PFSK-1 (cell line): Measurements from ENCODE around the gene PCSK2.

Experiments used
- FOXP2 ChIP-seq: optimal IDR thresholded peaks from 2 replicates; pipeline ENCODE3; 2011; ENCODE audit warnings: borderline replicate concordance, control low read depth, inconsistent platforms; ENCODE audit not compliant: insufficient read depth; ENCODE audit errors: extremely low read length, extremely low read depth
- POLR2AphosphoS5 ChIP-seq: IDR thresholded peaks from 2 replicates; pipeline ENCODE4 v1.6.1; 2012; ENCODE audit warnings: low read depth, mild to moderate bottlenecking, control low read depth, low read length, moderate library complexity
- SIN3A ChIP-seq: IDR thresholded peaks from 2 replicates; pipeline ENCODE4 v1.6.1; 2012; ENCODE audit warnings: mild to moderate bottlenecking, low read length, moderate library complexity, borderline replicate concordance; ENCODE audit not compliant: insufficient read depth
- TAF1 ChIP-seq: IDR thresholded peaks from 2 replicates; pipeline ENCODE4 v1.6.1; 2012; ENCODE audit warnings: low read length, control low read depth, borderline replicate concordance; ENCODE audit not compliant: insufficient read depth
- TF ChIP-seq, protein P1 (sequence below), 2 experiments: IDR thresholded peaks; 2 replicates each; pipeline versions ENCODE4 v1.6.1 to v1.8.0; 2011 to 2012; ENCODE audit warnings: low read depth in 2 of 2, low read length in 2 of 2, control low read depth in 1 of 2, inconsistent platforms in 1 of 2, mild to moderate bottlenecking in 1 of 2, moderate library complexity in 1 of 2; ENCODE audit not compliant: insufficient read depth in 1 of 2

PCSK2 gene

DNA sequence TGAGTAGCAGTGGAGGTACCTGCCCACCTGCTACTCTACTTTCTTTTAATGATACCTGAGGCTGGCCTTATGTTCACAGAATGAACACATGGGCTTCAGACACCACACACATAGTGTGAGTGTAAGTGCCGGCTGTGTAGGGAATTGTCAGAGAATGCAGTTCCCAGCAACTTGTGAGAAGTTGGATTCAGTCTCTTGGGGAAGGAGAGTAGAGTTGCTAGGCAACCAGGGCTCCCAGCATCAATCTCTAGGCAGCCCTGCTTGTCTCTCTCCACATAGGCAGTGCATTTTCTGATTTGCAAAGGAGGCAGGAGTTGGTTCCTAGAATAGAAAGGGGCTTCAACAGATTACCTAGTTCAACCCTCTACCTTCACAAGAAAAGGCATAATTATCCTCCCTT, 230.2 kb downstream of the PCSK2 start:
- TF ChIP-seq TAF1 (no peak), FOXP2 (no peak), SIN3A (no peak), POLR2AphosphoS5 (no peak)
- TF ChIP-seq, protein P1, sequence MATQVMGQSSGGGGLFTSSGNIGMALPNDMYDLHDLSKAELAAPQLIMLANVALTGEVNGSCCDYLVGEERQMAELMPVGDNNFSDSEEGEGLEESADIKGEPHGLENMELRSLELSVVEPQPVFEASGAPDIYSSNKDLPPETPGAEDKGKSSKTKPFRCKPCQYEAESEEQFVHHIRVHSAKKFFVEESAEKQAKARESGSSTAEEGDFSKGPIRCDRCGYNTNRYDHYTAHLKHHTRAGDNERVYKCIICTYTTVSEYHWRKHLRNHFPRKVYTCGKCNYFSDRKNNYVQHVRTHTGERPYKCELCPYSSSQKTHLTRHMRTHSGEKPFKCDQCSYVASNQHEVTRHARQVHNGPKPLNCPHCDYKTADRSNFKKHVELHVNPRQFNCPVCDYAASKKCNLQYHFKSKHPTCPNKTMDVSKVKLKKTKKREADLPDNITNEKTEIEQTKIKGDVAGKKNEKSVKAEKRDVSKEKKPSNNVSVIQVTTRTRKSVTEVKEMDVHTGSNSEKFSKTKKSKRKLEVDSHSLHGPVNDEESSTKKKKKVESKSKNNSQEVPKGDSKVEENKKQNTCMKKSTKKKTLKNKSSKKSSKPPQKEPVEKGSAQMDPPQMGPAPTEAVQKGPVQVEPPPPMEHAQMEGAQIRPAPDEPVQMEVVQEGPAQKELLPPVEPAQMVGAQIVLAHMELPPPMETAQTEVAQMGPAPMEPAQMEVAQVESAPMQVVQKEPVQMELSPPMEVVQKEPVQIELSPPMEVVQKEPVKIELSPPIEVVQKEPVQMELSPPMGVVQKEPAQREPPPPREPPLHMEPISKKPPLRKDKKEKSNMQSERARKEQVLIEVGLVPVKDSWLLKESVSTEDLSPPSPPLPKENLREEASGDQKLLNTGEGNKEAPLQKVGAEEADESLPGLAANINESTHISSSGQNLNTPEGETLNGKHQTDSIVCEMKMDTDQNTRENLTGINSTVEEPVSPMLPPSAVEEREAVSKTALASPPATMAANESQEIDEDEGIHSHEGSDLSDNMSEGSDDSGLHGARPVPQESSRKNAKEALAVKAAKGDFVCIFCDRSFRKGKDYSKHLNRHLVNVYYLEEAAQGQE (IDR thresholded peaks at IDR 0.05; ENCODE audit: insufficient read depth in 1 of 2, low read depth in 2 of 2, low read length in 2 of 2): no peak

DNA sequence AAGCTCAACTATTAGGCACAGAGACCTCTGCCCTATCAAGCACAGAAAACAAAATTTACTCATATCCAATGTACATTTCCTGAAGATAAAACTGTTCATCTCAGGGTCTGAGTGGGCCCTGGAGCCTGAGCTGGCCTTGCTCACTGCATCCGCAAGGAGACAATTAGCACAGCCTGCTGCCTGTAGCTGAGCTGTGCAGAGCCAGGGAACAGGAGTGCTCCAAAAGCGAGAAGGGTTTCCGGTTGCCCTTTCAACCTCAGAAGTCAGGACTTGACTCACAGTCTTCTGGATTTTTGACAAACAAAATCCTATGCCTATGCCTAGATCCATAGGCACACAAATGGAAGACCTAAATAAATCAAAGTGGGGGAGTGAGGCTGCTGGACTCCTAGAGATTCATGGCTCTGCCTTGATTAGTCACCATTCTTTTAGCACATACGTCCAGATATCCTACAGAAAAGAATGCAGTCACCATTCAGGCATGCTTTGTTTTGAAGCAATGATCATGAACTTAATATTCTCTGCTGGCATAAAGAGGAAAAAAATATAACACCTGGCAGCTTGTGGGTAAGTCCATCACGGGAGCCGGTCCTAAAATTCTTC, 230.8 kb downstream of the PCSK2 start:
- TF ChIP-seq TAF1 (no peak), POLR2AphosphoS5 (no peak), SIN3A (no peak), FOXP2 (no peak)
- TF ChIP-seq, protein P1 (IDR thresholded peaks at IDR 0.05; ENCODE audit: insufficient read depth in 1 of 2, low read depth in 2 of 2, low read length in 2 of 2): no peak

DNA sequence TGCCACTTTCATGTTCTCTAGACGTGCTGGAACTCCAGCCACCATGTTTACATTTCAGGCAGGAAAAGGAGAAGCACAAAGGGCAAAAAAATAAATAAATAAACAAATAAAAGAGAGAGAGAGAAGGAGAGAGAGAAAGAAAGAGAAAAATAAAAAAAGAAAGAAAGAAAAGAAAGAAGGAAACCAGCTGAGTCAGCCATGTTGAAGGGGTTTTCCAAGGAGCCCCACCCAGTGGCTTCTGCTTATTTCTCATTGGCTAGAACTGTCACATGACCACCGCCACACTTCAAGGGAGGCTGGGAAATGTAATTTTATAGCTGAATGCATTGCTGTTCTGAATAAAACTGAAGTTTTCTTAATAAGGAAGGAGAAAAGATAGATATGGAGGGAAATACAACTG, 233.3 kb downstream of the PCSK2 start:
- TF ChIP-seq SIN3A (no peak), TAF1 (no peak), FOXP2 (no peak), POLR2AphosphoS5 (no peak)
- TF ChIP-seq, protein P1 (IDR thresholded peaks at IDR 0.05; ENCODE audit: insufficient read depth in 1 of 2, low read depth in 2 of 2, low read length in 2 of 2): no peak

DNA sequence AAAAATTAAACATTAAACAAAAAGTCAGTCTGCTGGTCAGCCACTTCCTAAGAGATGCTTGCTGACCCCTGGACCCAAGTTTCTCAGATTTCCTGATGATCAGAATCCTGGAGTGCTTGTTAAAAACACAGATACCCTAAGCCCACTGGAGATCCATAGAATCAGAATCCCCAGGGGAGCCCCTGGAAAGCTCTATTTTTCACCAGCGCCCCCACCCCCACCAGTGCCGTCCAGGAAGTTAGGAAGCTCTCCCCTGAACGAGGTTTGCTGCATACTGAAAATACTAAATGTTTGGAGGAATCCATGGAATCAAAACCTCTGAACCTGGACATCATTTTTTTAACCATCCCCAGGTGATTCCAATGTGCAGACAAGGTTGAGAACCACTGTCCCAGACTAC, 235.1 kb downstream of the PCSK2 start:
- no peak for TF ChIP-seq POLR2AphosphoS5
- no peak for TF ChIP-seq SIN3A
- no peak for TF ChIP-seq TAF1
- TF ChIP-seq, protein P1 (IDR thresholded peaks at IDR 0.05; ENCODE audit: insufficient read depth in 1 of 2, low read depth in 2 of 2, low read length in 2 of 2): no peak
- TF ChIP-seq FOXP2: no peak

- TF ChIP-seq, protein P1 (IDR thresholded peaks at IDR 0.05; ENCODE audit: insufficient read depth in 1 of 2, low read depth in 2 of 2, low read length in 2 of 2): no peak
- TF ChIP-seq FOXP2: no peak
- no peak for TF ChIP-seq TAF1
- no peak for TF ChIP-seq SIN3A
- TF ChIP-seq POLR2AphosphoS5: no peak
Observed at GRCh38 chr20:17463711-17464110, 236.9 kb downstream of the PCSK2 start.
